COR-L47 (cell line): ENCODE results near the gene FAM222B.
"Not testable (repeated sequence)": the region's sequence is repeated elsewhere in the genome, so short reads cannot be mapped to it uniquely, and the experiment has no call there.

Experiments used
- DNase-seq: peaks from one replicate; lab custom pipeline; 2025; lab: John Stamatoyannopoulos, UW

FAM222B gene

DNA sequence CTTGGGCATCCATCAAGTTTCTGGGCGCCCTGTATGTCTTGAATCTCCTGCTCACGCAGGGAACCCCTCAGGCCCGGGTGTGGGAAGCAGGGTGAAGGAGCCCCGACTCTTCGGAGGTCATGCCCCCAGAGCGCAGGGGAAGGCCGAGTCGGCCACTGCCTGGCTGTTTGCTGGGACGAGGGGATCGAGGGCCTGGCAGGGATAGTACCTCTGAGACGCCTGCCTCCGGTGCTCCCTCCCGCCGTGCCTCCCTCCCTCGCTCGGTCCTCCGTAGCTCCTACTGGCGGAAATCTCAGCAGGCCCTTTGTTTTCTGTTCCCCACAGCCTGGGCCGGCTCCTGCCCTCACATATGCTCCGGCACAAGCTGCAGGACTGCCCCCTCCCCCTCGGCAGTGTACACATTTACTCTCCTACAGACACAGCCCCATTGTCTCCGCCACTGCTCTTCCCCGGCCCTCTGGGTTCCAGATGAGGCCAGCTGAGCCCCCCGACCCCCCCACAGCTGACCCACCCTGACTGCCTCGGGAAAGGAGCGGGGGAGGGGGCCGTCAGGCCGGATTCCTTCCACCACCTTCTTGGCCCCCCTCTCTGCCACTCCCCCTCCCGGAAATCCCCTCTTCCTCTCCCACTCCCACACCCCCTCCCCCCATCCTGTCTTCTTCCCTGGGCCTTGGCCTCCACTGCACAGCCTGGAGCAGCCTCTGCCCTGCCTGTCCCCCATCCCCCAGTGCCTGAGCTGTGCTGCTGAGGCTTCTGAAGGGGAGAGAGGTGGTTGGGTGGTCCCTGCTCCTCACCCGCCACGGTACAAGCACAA, 97.4 kb downstream of the FAM222B start:
- DNase-seq: peak; percentile 58

GRCh38 chr17:28744104-28744971, 98.3 kb downstream of the FAM222B start:
- DNase-seq: no peak

DNA sequence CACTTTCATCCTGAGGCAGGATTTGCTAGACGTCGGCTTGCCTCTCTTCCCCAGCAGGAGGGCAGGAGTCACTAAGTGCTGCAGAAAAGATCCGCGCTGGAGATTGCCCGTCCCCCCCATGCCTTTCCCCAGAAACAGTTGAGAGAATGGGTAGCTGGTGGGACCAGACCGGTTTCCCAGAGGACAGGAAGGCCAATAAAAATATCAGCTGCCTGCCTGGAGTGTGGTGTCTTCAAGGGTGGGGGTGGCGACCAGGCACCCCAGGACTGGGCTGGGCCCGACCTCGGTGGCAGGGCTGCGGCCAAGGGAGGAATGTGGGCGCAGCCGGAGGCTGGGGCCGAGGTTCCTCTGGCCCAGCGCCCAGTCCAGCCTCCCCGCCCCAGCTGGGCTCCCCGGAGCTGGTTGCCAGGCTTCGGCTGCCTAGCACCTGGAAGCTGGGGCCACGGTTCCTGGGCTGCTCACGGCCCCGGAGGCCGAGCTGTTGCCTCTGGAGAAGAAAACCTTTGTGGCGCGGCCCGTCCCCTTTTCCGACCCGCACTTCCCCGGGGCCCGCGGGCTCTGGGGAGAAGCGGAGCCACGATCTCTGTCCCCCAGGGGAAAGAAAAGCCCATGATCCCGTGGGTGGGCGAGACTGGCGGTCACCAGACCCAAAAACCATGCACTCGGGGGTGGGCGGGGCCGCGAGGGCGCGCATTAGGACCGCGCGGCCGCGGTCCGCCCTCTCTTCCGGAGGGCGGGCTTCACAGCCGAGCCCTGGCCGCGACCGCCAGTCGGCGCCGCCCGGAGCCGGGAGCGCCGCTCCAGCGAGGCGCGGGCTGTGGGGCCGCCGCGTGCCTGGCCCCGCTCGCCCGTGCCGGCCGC, 99.1 kb downstream of the FAM222B start, which contains the start of gene TRAF4:
TSS of gene TRAF4 (plus strand) at position 769 of the 861 bp plus-strand sequence. CDS start 102 bp downstream, outside the sequence.
- DNase-seq: peak; percentile 82

DNA sequence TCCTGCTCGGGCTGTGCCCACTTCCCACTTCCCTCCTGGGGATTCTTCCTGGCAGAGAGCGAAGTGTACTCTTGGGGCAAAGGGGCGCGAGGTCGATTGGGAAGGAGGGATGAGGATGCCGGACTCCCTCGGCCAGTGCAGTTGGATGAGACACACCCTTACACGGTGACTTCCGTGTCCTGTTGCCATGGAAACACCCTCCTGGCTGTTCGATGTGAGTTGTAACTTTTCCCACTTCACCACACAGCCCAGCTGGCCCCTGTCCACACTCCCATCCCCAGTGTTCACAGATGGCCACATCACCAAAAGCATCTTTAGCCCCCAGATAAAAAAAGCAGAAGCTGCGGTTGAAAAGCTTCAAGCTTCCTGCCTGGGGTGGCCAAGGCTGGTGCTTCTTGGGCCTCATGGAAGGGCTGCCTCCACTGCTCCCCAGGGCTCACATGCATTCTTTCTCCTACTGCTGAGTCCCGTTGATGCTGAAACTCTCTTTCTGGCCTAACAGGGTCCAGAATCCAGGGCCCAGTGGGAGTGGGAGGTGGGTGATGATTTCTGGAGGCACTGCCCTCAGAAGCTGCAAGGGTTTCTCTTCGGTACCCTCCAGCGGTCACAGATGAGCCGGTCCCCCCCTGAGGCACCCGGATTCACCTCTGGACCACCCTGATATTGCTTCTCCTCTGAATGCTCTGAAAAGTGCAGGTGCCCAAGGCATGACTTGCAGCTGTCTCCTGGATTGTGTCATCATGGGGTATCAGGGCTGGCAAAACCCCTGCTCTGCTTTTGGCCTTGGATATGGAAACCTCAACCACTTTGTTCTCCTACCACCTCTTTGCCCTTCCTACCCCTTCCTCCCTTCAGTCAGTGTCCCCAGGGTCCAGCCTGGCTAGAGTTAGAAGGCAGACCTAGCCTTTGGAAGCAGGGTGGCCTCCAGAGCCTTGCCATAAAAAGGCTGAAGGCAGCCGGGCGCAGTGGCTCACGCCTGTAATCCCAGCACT, 100.9 kb downstream of the FAM222B start:
- no peak for DNase-seq

DNA sequence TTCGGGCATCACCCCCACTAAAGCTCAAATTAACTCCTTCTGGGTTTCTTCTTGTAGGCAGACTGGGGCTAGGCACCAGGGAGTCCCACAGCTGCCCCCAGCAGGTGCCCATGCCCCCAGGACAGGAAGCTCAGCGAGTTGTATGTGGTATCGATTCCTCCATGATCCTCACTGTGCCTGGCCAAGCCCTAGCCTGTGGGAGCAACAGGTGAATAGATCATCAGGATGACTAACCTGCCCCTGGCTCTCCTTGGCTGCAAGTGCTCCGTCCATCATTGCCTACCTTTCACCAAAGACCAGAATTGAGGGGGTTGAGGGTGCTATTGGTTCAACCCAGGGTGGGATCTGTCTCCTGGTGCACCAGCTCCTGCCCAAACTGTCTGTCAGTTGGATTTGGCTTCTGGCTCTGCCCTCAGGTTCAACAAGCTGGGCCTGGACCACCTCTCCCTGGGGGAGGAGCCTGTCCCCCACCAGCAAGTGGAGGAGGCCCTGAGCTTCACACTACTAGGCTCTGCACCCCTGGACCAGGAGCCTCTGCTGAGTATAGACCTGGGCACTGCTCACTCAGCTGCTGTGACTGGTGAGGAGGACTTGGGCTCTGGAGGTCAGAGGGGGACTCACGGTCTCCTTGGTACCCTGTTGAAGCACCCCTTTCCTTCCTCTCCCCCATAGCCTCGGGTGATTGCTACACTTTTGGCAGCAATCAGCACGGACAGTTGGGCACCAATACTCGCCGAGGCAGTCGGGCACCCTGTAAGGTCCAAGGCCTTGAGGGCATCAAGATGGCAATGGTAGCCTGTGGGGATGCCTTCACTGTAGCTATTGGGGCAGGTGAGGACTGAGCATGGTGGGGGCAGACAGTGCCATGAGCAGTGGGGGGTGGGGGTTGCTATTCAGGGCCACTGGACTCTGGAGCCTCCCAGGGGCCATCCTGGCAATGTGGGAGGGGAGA, 101.9 kb downstream of the FAM222B start:
- DNase-seq: no peak

GRCh38 chr17:28738680-28739384, 103.8 kb downstream of the FAM222B start:
- DNase-seq: no peak

DNA sequence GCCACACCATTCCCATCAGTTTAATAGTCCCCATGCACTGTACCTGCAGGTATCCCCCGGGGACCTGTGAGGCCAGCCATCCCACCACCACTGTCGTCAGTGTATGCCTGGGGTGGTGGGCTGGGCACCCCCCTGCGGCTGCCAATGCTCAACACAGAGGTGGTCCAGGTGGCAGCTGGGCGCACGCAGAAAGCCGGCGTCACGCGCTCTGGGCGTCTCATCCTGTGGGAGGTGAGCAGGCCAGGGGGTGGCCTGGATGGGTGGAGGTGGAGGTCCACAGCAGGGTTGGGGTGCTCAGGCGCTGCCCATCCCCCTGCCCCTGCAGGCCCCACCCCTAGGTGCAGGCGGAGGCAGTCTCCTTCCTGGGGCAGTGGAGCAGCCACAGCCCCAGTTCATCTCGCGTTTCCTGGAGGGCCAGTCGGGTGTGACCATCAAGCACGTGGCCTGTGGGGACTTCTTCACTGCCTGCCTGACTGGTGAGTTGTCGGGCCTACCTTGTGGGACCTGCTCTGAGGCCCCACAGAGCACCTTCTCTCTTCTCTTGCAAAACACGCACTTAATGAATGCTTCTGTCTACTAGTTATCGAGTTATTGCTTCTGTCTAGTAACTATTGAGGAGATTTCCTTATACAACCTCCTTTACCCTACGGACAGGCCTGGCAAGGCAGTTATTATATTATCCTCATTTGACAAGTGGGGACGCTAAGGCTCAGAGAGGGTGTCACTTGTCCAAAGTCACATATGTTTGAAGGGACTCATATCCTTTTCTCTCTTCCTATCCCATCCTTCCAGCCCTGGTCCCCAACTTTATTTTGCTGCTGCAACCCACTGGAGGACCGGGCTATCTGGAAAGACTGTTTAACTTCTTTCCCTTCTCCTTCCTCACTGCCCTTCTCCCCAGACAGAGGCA, 104.6 kb downstream of the FAM222B start:
- DNase-seq: no peak

DNA sequence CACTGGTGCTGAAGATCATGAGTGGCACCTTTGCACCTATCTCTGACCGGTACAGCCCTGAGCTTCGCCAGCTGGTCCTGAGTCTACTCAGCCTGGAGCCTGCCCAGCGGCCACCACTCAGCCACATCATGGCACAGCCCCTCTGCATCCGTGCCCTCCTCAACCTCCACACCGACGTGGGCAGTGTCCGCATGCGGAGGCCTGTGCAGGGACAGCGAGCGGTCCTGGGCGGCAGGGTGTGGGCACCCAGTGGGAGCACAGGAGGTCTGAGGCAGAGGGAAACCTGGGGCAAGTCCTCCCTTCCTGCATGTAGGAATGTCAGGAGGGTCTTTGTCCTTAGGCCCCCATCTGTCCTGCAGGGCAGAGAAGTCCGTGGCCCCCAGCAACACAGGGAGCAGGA, 105.3 kb downstream of the FAM222B start:
- no peak for DNase-seq

DNA sequence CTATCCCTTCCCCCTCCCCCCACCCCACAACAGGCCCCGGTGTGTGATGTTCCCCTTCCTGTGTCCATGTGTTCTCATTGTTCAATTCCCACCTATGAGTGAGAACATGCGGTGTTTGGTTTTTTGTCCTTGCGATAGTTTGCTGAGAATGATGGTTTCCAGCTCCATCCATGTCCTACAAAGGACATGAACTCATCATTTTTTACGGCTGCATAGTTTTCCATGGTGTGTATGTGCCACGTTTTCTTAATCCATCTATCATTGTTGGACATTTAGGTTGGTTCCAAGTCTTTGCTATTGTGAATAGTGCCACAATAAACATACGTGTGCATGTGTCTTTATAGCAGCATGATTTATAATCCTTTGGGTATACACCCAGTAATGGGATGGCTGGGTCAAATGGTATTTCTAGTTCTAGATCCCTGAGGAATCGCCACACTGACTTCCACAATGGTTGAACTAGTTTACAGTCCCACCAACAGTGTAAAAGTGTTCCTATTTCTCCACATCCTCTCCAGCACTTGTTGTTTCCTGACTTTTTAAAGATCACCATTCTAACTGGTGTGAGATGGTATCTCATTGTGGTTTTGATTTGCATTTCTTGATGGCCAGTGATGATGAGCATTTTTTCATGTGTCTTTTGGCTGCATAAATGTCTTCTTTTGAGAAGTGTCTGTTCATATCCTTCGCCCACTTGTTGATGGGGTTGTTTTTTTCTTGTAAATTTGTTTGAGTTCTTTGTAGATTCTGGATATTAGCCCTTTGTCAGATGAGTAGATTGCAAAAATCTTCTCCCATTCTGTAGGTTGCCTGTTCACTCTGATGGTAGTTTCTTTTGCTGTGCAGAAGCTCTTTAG, 106.4 kb downstream of the FAM222B start:
- DNase-seq: not testable (repeated sequence)

- no peak for DNase-seq
These were observed 107.3 kb downstream of the FAM222B start for GRCh38 chr17:28735242-28735722.

GRCh38 chr17:28734712-28735241, 107.8 kb downstream of the FAM222B start:
- DNase-seq: no peak

DNA sequence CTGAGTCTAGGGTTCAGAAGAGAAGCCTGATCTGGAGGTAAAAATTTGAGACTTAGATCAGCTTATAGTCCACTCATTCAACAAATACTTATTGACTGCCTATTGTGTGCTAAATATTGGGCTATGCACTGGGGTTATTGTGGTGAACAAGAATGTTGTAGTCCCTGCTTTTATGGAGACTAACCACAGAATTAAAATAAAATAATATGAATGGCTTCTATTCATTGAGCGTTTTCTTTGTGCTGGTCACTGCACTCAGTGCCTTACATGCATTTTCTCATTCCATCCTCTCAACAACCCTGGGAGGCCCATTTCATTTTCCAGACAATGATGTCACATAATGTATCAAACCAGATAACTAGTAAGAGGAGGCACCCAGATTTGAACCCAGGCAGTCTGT, 109.2 kb downstream of the FAM222B start:
- no peak for DNase-seq

DNA sequence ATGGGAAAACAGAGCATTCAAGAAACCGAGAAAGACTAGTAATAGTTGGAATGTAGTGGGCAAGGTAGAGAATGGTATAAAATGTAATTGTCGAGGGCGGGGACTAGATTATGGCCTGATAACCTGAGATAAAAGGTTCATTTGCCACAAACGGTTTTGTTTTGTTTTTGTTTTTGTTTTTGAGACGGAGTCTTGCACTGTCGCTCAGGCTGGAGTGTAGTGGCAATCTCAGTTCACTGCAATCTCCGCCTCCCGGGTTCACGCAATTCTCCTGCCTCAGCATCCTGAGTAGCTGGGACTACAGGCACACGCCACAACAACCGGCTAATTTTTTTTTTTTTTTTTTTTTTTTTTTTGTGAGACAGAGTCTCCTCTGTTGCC, 112.7 kb downstream of the FAM222B start:
- DNase-seq: no peak

DNA sequence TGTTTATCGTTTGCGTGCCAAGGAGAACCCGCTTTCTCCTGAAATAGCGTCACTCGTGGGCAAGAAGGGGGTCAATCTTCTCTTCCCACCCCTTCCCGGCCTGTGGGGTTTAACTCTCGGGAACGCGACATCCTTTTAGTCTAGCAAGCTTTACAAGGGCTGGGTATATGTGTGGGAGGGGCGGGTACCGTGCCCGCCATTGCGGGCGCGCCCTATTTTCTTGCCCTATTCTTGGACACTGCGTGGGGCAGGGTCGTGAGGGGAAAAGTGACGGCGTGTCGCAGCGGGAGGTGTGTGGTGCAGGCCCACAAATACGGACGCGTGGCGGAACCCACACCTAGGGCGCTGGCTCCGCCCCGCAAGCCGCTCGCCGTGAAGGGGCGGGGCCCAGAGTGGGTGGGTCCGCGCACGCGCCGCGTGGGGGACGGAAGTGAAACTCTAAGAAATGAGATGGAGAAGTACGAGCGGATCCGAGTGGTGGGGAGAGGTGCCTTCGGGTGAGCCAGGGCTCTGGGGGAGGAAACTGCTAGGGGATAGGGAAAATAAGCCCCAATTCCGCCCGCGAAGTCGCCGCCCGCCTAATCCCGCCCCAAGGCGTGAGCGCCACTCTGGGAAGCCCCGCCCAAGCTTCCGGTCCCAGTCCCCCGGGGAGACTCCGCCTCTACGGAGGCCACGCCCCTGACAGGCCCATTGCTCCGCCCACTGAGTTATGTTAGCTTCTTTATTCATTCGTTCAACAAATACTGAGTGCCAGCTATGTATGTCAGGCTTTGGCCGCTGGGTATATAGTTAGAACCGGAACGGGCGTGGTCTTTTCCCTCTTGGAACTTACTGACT, 114.0 kb downstream of the FAM222B start, which contains the start of gene NEK8:
TSS of gene NEK8 (plus strand) at position 425 of the 837 bp plus-strand sequence. CDS start at position 451, 26 bp downstream.
- DNase-seq: peak; percentile 85
